Measurements from ENCODE around the gene POLR3A.

GRCh38 chr10:78042058-78042751 lies 12.9 kb upstream of the POLR3A start:
- no peak for TF ChIP-seq POLR2A (IDR thresholded peaks at IDR 0.05)
- TF ChIP-seq, protein P1, sequence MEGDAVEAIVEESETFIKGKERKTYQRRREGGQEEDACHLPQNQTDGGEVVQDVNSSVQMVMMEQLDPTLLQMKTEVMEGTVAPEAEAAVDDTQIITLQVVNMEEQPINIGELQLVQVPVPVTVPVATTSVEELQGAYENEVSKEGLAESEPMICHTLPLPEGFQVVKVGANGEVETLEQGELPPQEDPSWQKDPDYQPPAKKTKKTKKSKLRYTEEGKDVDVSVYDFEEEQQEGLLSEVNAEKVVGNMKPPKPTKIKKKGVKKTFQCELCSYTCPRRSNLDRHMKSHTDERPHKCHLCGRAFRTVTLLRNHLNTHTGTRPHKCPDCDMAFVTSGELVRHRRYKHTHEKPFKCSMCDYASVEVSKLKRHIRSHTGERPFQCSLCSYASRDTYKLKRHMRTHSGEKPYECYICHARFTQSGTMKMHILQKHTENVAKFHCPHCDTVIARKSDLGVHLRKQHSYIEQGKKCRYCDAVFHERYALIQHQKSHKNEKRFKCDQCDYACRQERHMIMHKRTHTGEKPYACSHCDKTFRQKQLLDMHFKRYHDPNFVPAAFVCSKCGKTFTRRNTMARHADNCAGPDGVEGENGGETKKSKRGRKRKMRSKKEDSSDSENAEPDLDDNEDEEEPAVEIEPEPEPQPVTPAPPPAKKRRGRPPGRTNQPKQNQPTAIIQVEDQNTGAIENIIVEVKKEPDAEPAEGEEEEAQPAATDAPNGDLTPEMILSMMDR (IDR thresholded peaks at IDR 0.05 in 8 of 11, conservative IDR thresholded peaks at IDR 0.05 in 3 of 11) = no peak
